Measurements from ENCODE around the gene XRCC4. TPM values are rescaled to one million over a fixed set of nuclear protein-coding genes. Genes with fewer than 3 reads are reported as not detected.

The XRCC4 gene
- polyA plus RNA-seq, 1 donor (not counting 4 experiments of a cell fraction or from before 2014, with no cell fraction given) = 10.9 TPM

DNA sequence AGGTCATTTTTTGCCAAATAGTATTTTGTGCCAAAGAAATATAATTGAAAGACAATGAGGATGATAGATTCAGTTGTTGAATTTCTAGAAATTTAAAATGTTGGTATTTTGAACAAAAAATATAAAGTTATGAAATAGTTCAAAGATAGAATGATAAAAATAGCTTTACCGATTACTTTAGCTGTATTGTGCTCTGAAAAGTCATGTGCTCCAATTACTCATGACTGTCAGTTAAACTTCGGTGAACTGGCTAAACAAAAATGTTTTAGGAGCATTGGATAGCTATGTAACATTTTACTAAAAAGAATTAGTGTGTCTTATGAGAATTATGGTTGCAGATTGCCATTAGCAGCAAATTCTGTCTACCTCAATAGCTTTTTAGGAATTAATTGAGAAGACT lies 216.9 kb downstream of the XRCC4 start:
- no peak for FAIRE-seq

DNA sequence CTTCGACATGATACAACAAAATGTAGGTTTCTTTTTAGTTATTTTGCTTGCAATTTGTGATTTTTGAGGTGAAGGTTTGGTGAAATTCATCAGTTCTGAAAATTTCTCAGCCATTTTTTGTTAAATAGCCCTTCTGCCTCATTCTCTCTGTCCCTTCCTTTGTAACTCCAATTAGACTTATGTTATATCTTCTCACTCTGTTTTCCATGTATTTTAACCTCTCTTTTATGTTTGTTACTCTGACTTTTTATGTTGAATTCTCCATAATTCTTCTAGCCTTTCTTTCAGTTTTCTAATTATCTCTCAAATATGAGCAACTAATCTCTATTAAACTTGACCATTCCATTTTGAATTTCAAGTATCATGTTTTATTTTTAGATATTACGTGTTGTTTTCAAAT lies 222.0 kb downstream of the XRCC4 start:
- no peak for FAIRE-seq
- Histone ChIP-seq H3K4me1 (ENCODE audit: control insufficient read depth, extremely low read depth, insufficient read depth, low read length) (no peaks in the 10 kb centered on the region), H4K20me1 (ENCODE audit: control insufficient read depth, extremely low read depth, insufficient read depth, low read length) (no peaks in the 10 kb centered on the region), H2AFZ (ENCODE audit: control insufficient read depth, low read length) (no peak overlapping the region), H3K79me2 (ENCODE audit: control insufficient read depth, insufficient read depth, low read length) (no peaks in the 10 kb centered on the region), H3K9me1 (ENCODE audit: control insufficient read depth, extremely low read depth, insufficient read depth, low read length) (no peaks in the 10 kb centered on the region), H3K36me3 (ENCODE audit: control insufficient read depth in 2 of 2, extremely low read depth in 1 of 2, insufficient read depth in 2 of 2, low read length in 2 of 2) (no peaks in the 10 kb centered on the region), H3K27ac (ENCODE audit: control insufficient read depth, insufficient read depth, low read length) (no peak overlapping the region), H3K27me3 (ENCODE audit: control insufficient read depth, extremely low read depth, insufficient read depth, low read length) (no peaks in the 10 kb centered on the region), H3K4me3 (ENCODE audit: control insufficient read depth in 2 of 3, extremely low read depth in 1 of 3, insufficient read depth in 2 of 3, low read depth in 1 of 3, low read length in 3 of 3) (no peak overlapping the region), H3K9ac (ENCODE audit: control insufficient read depth, extremely low read depth, insufficient read depth, low read length) (no peak overlapping the region), H3K4me2 (ENCODE audit: control insufficient read depth, extremely low read depth, insufficient read depth, low read depth, low read length) (no peak overlapping the region), H3K9me3 (ENCODE audit: control insufficient read depth, low read depth, low read length) (no peaks in the 10 kb centered on the region)
- TF ChIP-seq, protein P1, sequence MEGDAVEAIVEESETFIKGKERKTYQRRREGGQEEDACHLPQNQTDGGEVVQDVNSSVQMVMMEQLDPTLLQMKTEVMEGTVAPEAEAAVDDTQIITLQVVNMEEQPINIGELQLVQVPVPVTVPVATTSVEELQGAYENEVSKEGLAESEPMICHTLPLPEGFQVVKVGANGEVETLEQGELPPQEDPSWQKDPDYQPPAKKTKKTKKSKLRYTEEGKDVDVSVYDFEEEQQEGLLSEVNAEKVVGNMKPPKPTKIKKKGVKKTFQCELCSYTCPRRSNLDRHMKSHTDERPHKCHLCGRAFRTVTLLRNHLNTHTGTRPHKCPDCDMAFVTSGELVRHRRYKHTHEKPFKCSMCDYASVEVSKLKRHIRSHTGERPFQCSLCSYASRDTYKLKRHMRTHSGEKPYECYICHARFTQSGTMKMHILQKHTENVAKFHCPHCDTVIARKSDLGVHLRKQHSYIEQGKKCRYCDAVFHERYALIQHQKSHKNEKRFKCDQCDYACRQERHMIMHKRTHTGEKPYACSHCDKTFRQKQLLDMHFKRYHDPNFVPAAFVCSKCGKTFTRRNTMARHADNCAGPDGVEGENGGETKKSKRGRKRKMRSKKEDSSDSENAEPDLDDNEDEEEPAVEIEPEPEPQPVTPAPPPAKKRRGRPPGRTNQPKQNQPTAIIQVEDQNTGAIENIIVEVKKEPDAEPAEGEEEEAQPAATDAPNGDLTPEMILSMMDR (optimal IDR thresholded peaks at IDR 0.05 in 1 of 3, IDR thresholded peaks at IDR 0.05 in 1 of 3, conservative IDR thresholded peaks at IDR 0.05 in 1 of 3; ENCODE audit: extremely low read depth in 1 of 3, insufficient read depth in 2 of 3, low read length in 3 of 3) = no peak
- TF ChIP-seq EZH2 (IDR thresholded peaks at IDR 0.05; ENCODE audit: low read length) = no peak
- dilution Hi-C loops (cut with MboI; ENCODE audit: extremely low pct_ligation_motif_present, low sequenced_read_pairs) = no loop called here
- no peak for DNase-seq (ENCODE audit: low read depth, low spot score)

More for the DNA sequence above, 216.9 kb downstream of the XRCC4 start:
- no peak overlapping the region for H3K27ac ChIP-seq (ENCODE audit: control insufficient read depth, insufficient read depth, low read length)
- DNase-seq (ENCODE audit: low read depth, low spot score) = no peak
- H3K9me3 ChIP-seq (ENCODE audit: control insufficient read depth, low read depth, low read length) = no peaks in the 10 kb centered on the region
- no peak overlapping the region for H2AFZ ChIP-seq (ENCODE audit: control insufficient read depth, low read length)
- H3K4me2 ChIP-seq (ENCODE audit: control insufficient read depth, extremely low read depth, insufficient read depth, low read depth, low read length) = no peak overlapping the region
- H4K20me1 ChIP-seq (ENCODE audit: control insufficient read depth, extremely low read depth, insufficient read depth, low read length) = no peaks in the 10 kb centered on the region
- no peaks in the 10 kb centered on the region for H3K27me3 ChIP-seq (ENCODE audit: control insufficient read depth, extremely low read depth, insufficient read depth, low read length)
- TF ChIP-seq, protein P1 (optimal IDR thresholded peaks at IDR 0.05 in 1 of 3, IDR thresholded peaks at IDR 0.05 in 1 of 3, conservative IDR thresholded peaks at IDR 0.05 in 1 of 3; ENCODE audit: extremely low read depth in 1 of 3, insufficient read depth in 2 of 3, low read length in 3 of 3) = no peak
- TF ChIP-seq EZH2 (IDR thresholded peaks at IDR 0.05; ENCODE audit: low read length) = no peak
- H3K9ac ChIP-seq (ENCODE audit: control insufficient read depth, extremely low read depth, insufficient read depth, low read length) = no peak overlapping the region
- no peak overlapping the region for H3K4me3 ChIP-seq (ENCODE audit: control insufficient read depth in 2 of 3, extremely low read depth in 1 of 3, insufficient read depth in 2 of 3, low read depth in 1 of 3, low read length in 3 of 3)
- no peaks in the 10 kb centered on the region for H3K36me3 ChIP-seq (ENCODE audit: control insufficient read depth in 2 of 2, extremely low read depth in 1 of 2, insufficient read depth in 2 of 2, low read length in 2 of 2)
- no peaks in the 10 kb centered on the region for H3K79me2 ChIP-seq (ENCODE audit: control insufficient read depth, insufficient read depth, low read length)
- no peaks in the 10 kb centered on the region for H3K4me1 ChIP-seq (ENCODE audit: control insufficient read depth, extremely low read depth, insufficient read depth, low read length)
- no peaks in the 10 kb centered on the region for H3K9me1 ChIP-seq (ENCODE audit: control insufficient read depth, extremely low read depth, insufficient read depth, low read length)
- dilution Hi-C loops (cut with MboI; ENCODE audit: extremely low pct_ligation_motif_present, low sequenced_read_pairs) = no loop called here

Data from keratinocyte (primary cell).